PC-9 (cell line): Measurements from ENCODE around the gene DCTD. TPM values are rescaled to one million over a fixed set of nuclear protein-coding genes. Genes with fewer than 3 reads are reported as not detected.

Experiments used
- BruUV-seq: library from RNA; stranded (reverse); fragments of 400-500 nt; replicated peaks from 2 replicates; lab custom pipeline; 2021; lab: Mats Ljungman, UMichigan
- CTCF ChIA-PET: fragments of 300-600 bp; sonication (Branson Sonifier 250); formaldehyde crosslinking; loops from one replicate; lab custom pipeline; 2022; ENCODE audit warnings: antibody characterized with exemption; lab: Charles Lee
- POLR2A ChIA-PET: fragments of 300-600 bp; sonication (Branson Sonifier 250); formaldehyde crosslinking; loops from one replicate; lab custom pipeline; 2022; ENCODE audit warnings: antibody characterized with exemption; ENCODE audit not compliant: unreplicated experiment; lab: Charles Lee
- DNase-seq, 2 experiments: peaks; one replicate each; pipeline versions ENCODE4 v3.0.0 to v3.0.0-alpha.2; 2015 to 2022; ENCODE audit warnings: mixed read lengths in 1 of 2
- H2AFZ ChIP-seq: fragments of 200-600 bp; sonication (generic); 2 replicates; pipeline ENCODE4 v1.8.1; 2017; ENCODE audit warnings: antibody characterized with exemption
- H3F3A ChIP-seq: fragments of 200-600 bp; sonication (generic); 2 replicates; pipeline ENCODE4 v1.8.1; 2017; ENCODE audit warnings: antibody characterized with exemption, mild to moderate bottlenecking, low read depth; ENCODE audit not compliant: insufficient read depth
- H3K27ac ChIP-seq: fragments of 200-600 bp; sonication (generic); 2 replicates; pipeline ENCODE4 v1.6.1; 2016; ENCODE audit warnings: mixed run types
- H3K27me3 ChIP-seq: fragments of 200-600 bp; sonication (generic); 2 replicates; pipeline ENCODE4 v1.6.1; 2016; ENCODE audit warnings: low read depth, mixed run types; ENCODE audit not compliant: insufficient read depth
- H3K36me3 ChIP-seq: fragments of 200-600 bp; sonication (generic); 2 replicates; pipeline ENCODE4 v1.6.1; 2016; ENCODE audit warnings: low read depth, mixed run types
- H3K4me1 ChIP-seq: fragments of 200-600 bp; sonication (generic); replicated peaks from 2 replicates; pipeline ENCODE4 v1.6.1; 2016; ENCODE audit warnings: mixed run types; ENCODE audit not compliant: insufficient read depth
- H3K4me2 ChIP-seq: fragments of 200-600 bp; sonication (generic); 2 replicates; pipeline ENCODE4 v1.6.1; 2017; ENCODE audit warnings: mixed run types
- H3K4me3 ChIP-seq: fragments of 200-600 bp; sonication (generic); 2 replicates; pipeline ENCODE4 v1.6.1; 2016; ENCODE audit warnings: mixed run types
- H3K79me2 ChIP-seq: fragments of 200-600 bp; sonication (generic); 2 replicates; pipeline ENCODE4 v1.6.1; 2017; ENCODE audit warnings: low read depth, mixed run types
- H3K9me2 ChIP-seq: fragments of 200-600 bp; sonication (generic); 2 replicates; pipeline ENCODE4 v1.8.1; 2017; ENCODE audit warnings: mild to moderate bottlenecking; ENCODE audit not compliant: insufficient read depth
- H3K9me3 ChIP-seq: fragments of 200-600 bp; sonication (generic); 2 replicates; pipeline ENCODE4 v1.8.1; 2016; ENCODE audit warnings: low read depth; ENCODE audit not compliant: insufficient read depth
- H4K20me1 ChIP-seq: fragments of 200-600 bp; sonication (generic); 2 replicates; pipeline ENCODE4 v1.8.1; 2017; ENCODE audit not compliant: insufficient read depth
- EZH2 ChIP-seq: fragments of 200-600 bp; sonication (generic); IDR thresholded peaks from 2 replicates; pipeline ENCODE4 v1.8.0; 2017; ENCODE audit warnings: antibody characterized with exemption, low read depth
- intact Hi-C: fragments of 100-400 bp; cut with micrococcal nuclease; formaldehyde crosslinking; loops from one replicate; pipeline ENCODE4 v1.10.0; 2022; ENCODE audit not compliant: unreplicated experiment
- total RNA-seq: library from RNA; stranded (reverse); gene quantifications from 2 replicates; pipeline ENCODE4 v1.2.3, GENCODE V29; 2021
- TF ChIP-seq, protein P1 (sequence below): fragments of 200-600 bp; sonication (generic); conservative IDR thresholded peaks from 2 replicates; pipeline ENCODE4 v1.6.1; 2017; ENCODE audit warnings: mixed run types, antibody characterized with exemption, mild to moderate bottlenecking, moderate library complexity

Gene DCTD
- total RNA-seq, 1 experiment from 2014 or later, result 116 TPM

GRCh38 chr4:182874797-182875345, 42.3 kb downstream of the DCTD start:
- no TSS peak for BruUV-seq
- intact Hi-C loops, result no loop called here

GRCh38 chr4:182874304-182874751, 42.9 kb downstream of the DCTD start:
- ChIA-PET CTCF (interaction anchor here (0.6 kb wide), 1 partner anchor 400 kb away, joined by 4 read pairs; no protein-coding TSS in a partner anchor), POLR2A (no interaction called here)
- H2AFZ ChIP-seq, result no peak overlapping the region
- H3K4me3 ChIP-seq, result no peak overlapping the region
- BruUV-seq, result no TSS peak
- no peaks in the 10 kb centered on the region for H3K9me2 ChIP-seq
- intact Hi-C loops, result no loop called here
- no peaks in the 10 kb centered on the region for H3K79me2 ChIP-seq
- no peaks in the 10 kb centered on the region for H3K27me3 ChIP-seq
- H4K20me1 ChIP-seq, result no peaks in the 10 kb centered on the region
- H3K36me3 ChIP-seq, result no peaks in the 10 kb centered on the region
- TF ChIP-seq, protein P1, sequence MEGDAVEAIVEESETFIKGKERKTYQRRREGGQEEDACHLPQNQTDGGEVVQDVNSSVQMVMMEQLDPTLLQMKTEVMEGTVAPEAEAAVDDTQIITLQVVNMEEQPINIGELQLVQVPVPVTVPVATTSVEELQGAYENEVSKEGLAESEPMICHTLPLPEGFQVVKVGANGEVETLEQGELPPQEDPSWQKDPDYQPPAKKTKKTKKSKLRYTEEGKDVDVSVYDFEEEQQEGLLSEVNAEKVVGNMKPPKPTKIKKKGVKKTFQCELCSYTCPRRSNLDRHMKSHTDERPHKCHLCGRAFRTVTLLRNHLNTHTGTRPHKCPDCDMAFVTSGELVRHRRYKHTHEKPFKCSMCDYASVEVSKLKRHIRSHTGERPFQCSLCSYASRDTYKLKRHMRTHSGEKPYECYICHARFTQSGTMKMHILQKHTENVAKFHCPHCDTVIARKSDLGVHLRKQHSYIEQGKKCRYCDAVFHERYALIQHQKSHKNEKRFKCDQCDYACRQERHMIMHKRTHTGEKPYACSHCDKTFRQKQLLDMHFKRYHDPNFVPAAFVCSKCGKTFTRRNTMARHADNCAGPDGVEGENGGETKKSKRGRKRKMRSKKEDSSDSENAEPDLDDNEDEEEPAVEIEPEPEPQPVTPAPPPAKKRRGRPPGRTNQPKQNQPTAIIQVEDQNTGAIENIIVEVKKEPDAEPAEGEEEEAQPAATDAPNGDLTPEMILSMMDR, result no peak
- no peak for TF ChIP-seq EZH2
- no peaks in the 10 kb centered on the region for H3K4me1 ChIP-seq
- no peaks in the 10 kb centered on the region for H3K9me3 ChIP-seq
- no peak overlapping the region for H3K27ac ChIP-seq
- no peak for DNase-seq
- no peaks in the 10 kb centered on the region for H3F3A ChIP-seq
- no peak overlapping the region for H3K4me2 ChIP-seq

More at GRCh38 chr4:182874797-182875345, 42.3 kb downstream of the DCTD start:
- no peak for TF ChIP-seq EZH2
- TF ChIP-seq, protein P1, result no peak
- H3K9me3 ChIP-seq, result no peaks in the 10 kb centered on the region
- no peaks in the 10 kb centered on the region for H3F3A ChIP-seq
- H3K4me2 ChIP-seq, result no peak overlapping the region
- H3K4me3 ChIP-seq, result no peak overlapping the region
- DNase-seq, result no peak
- H3K9me2 ChIP-seq, result no peaks in the 10 kb centered on the region
- H3K79me2 ChIP-seq, result no peaks in the 10 kb centered on the region
- no peaks in the 10 kb centered on the region for H3K36me3 ChIP-seq
- H3K27ac ChIP-seq, result no peak overlapping the region
- ChIA-PET POLR2A (no interaction called here), CTCF (interaction anchor here (0.6 kb wide), 1 partner anchor 399 kb away, joined by 4 read pairs; no protein-coding TSS in a partner anchor)
- H4K20me1 ChIP-seq, result no peaks in the 10 kb centered on the region
- no peaks in the 10 kb centered on the region for H3K27me3 ChIP-seq
- H2AFZ ChIP-seq, result no peak overlapping the region
- no peaks in the 10 kb centered on the region for H3K4me1 ChIP-seq

- no TSS peak for BruUV-seq
- no peaks in the 10 kb centered on the region for H3K79me2 ChIP-seq
- H3K36me3 ChIP-seq, result no peaks in the 10 kb centered on the region
- H3K27ac ChIP-seq, result no peak overlapping the region
- H3K4me3 ChIP-seq, result no peak overlapping the region
- no peaks in the 10 kb centered on the region for H3K4me1 ChIP-seq
- H2AFZ ChIP-seq, result no peak overlapping the region
- POLR2A ChIA-PET, result no interaction called here
- H3K9me3 ChIP-seq, result no peaks in the 10 kb centered on the region
- DNase-seq, result no peak
- no peaks in the 10 kb centered on the region for H3K9me2 ChIP-seq
- H3K27me3 ChIP-seq, result no peaks in the 10 kb centered on the region
- no peaks in the 10 kb centered on the region for H3F3A ChIP-seq
- H3K4me2 ChIP-seq, result no peak overlapping the region
- CTCF ChIA-PET, result no interaction called here
- TF ChIP-seq EZH2, result no peak
- TF ChIP-seq, protein P1, result no peak
- H4K20me1 ChIP-seq, result no peaks in the 10 kb centered on the region
- intact Hi-C loops, result no loop called here
These were observed 43.5 kb downstream of the DCTD start for GRCh38 chr4:182873726-182874125.
